GM19452 (cell line): ENCODE results near the gene CAPN1.

Experiments used
- ATAC-seq: cut with Tn5 transposase; IDR thresholded peaks from one replicate; pipeline ENCODE4 v1.9.1; 2021; ENCODE audit not compliant: unreplicated experiment

CAPN1 gene

GRCh38 chr11:65258988-65259387, 77.3 kb downstream of the CAPN1 start:
- no peak for ATAC-seq

GRCh38 chr11:65260302-65260701, 78.6 kb downstream of the CAPN1 start:
- ATAC-seq, result no peak

- no peak for ATAC-seq
Measured at GRCh38 chr11:65260756-65261590, 79.2 kb downstream of the CAPN1 start.
